Camera-type eye (tissue), 1 donor: ENCODE results near the gene CLRN1. TPM values are rescaled to one million over a fixed set of nuclear protein-coding genes. Genes with fewer than 3 reads are reported as not detected.

Source experiments
- total RNA-seq: library from RNA; depleted of rRNA; stranded (reverse); fragments of >200 nt; gene quantifications from one replicate; pipeline ENCODE4 v1.2.3, GENCODE V29; 2014

Gene CLRN1
- 12.0 TPM for total RNA-seq

GRCh38 chr3:150972366-150973071, at the start of gene CLRN1:
CLRN1 (minus strand) TSS chr3:150972727; CDS start chr3:150972708, 19 bp downstream.

GRCh38 chr3:150905339-150905738, 67.2 kb downstream of the CLRN1 start, which contains the start of gene MINDY4B:
MINDY4B (minus strand) TSS chr3:150905439; CDS start chr3:150905439, 0 bp downstream.

Other genes with a start within 250 kb of the CLRN1 start
- gene SIAH2, start 209.6 kb downstream of the CLRN1 start, total RNA-seq: 23.7 TPM
- 0.38 TPM for gene MINDY4B, start 67.3 kb downstream of the CLRN1 start, total RNA-seq
- gene MED12L, start 112.9 kb upstream of the CLRN1 start, total RNA-seq: 16.4 TPM
- 0.38 TPM for gene GPR171, start 230.5 kb upstream of the CLRN1 start, total RNA-seq